Measurements from ENCODE around the gene SOAT2.

SOAT2 gene

GRCh38 chr12:53058674-53059433 is 44.4 kb upstream of the SOAT2 start:
- no peak for DNase-seq (ENCODE audit: extremely low read depth, low read depth)
- TF ChIP-seq CTCF (IDR thresholded peaks at IDR 0.05; ENCODE audit: low read depth, low read length, missing control alignments) = no peak
- H3K4me3 ChIP-seq (replicated peaks; ENCODE audit: low read depth, low read length) = no peak overlapping the region

GRCh38 chr12:53059434-53060063 is 43.7 kb upstream of the SOAT2 start:
- no peak overlapping the region for H3K4me3 ChIP-seq (replicated peaks; ENCODE audit: low read depth, low read length)
- TF ChIP-seq CTCF (IDR thresholded peaks at IDR 0.05; ENCODE audit: low read depth, low read length, missing control alignments) = no peak
- DNase-seq (ENCODE audit: extremely low read depth, low read depth) = no peak

- DNase-seq (ENCODE audit: extremely low read depth, low read depth) = no peak
- no peak overlapping the region for H3K4me3 ChIP-seq (replicated peaks; ENCODE audit: low read depth, low read length)
- no peak for TF ChIP-seq CTCF (IDR thresholded peaks at IDR 0.05; ENCODE audit: low read depth, low read length, missing control alignments)
Measured at GRCh38 chr12:53060064-53060720, 43.1 kb upstream of the SOAT2 start.

- no peak for TF ChIP-seq CTCF (IDR thresholded peaks at IDR 0.05; ENCODE audit: low read depth, low read length, missing control alignments)
- no peak overlapping the region for H3K4me3 ChIP-seq (replicated peaks; ENCODE audit: low read depth, low read length)
- DNase-seq (ENCODE audit: extremely low read depth, low read depth) = no peak
Measured at GRCh38 chr12:53060721-53061276, 42.5 kb upstream of the SOAT2 start.

GRCh38 chr12:53061404-53062010 is 41.8 kb upstream of the SOAT2 start:
- no peak for DNase-seq (ENCODE audit: extremely low read depth, low read depth)
- no peak overlapping the region for H3K4me3 ChIP-seq (replicated peaks; ENCODE audit: low read depth, low read length)
- TF ChIP-seq CTCF (IDR thresholded peaks at IDR 0.05; ENCODE audit: low read depth, low read length, missing control alignments) = no peak

Data from HFF-Myc (cell line).